Activated CD8-positive, alpha-beta memory T cell treated with anti-CD3 and anti-CD28 coated beads, Interleukin-2, amount 50 U/mL, for 1 hour (primary cell): Measurements from ENCODE around the gene CTNND2.
"Not testable (repeated sequence)": the region's sequence is repeated elsewhere in the genome, so short reads cannot be mapped to it uniquely, and the experiment has no call there.

Experiments used
- DNase-seq: peaks from one replicate; pipeline ENCODE4 v3.0.0-alpha.2; 2020; ENCODE audit errors: extremely low read depth

CTNND2 gene

DNA sequence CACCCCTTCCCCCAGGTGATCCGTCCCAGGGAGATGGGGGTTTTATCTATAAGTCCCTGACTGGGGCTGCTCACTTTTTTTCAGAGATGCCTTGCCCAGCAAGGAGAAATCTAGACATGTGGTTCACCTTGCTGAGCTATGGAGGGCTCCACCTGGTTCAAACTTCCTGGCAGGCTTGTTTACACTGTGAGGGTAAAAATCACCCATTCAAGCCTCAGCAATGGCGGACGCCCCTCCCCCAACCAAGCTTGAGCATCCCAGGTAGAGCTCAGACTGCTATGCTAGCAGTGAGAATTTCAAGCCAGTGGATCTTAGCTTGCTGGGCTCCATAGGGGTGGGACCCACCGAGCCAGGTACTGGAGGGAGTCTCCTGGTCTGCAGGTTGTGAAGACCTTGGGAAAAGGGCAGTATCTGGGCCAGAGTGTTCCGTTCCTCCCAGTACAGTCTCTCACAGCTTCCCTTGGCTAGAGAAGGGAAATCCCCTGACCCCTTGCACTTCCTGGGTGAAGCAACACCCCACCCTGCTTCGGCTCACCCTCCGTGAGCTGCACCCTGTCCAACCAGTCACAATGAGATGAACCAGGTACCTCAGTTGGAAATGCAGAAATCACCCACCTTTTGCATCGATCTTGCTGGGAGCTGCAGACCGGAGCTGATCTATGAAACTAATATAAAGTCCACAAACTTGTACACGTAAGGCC is 231.7 kb downstream of the CTNND2 start:
- DNase-seq = no peak

DNA sequence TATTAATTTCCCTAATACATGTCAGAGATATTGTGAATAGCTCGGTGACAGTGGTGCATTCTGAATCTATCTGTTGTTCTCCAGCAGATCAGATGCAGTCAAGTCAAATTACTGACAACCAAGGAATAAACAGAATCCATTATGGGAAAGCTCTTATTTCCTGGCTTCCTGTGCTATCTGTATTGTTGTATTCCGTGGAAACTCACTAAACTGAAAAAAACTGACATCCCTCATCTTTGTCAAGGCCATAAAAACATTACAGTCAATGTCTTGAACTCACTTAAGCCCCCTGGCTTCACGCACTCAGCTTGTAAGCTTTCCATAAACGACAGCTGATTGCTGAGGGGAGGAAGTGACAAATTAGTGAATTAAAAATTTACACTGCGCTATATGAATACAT is 245.9 kb downstream of the CTNND2 start:
- no peak for DNase-seq

DNA sequence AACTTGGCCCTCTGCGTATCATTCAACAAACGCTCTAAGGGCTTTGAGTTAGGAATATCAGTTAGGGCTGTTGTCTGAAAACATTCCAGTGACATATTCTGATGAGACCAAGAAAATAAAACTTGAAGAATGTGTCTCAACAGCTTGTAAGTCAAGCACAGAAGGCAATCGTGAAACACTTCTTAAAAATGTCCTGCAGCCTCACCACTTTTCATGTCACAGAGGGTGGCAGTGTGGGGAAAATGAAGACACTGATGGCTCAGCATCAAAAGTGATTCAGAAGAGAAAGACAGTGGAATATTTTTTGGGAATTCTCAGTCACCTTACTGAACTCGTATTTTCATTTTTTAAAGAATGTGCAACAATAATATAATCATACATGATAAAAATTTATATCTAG is 247.3 kb downstream of the CTNND2 start:
- no peak for DNase-seq

DNA sequence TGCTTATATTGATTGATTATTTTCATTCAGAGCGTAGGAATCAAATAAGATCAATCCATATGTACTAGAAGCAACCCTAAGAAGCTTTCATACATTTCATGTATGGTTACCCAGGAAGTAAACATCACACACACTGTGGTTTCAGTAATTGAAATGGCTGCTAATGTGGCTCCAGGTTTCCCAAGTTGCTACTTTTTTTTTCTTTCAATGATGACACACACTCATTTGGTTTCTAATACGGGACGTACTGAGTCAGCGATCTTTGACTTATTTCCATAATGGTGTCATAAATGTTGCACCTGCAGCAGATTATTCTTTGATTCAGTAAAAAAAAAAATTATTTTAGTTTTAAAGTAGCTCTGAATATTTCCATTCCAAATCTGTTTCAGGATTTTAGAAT is 248.6 kb downstream of the CTNND2 start:
- DNase-seq = no peak

DNA sequence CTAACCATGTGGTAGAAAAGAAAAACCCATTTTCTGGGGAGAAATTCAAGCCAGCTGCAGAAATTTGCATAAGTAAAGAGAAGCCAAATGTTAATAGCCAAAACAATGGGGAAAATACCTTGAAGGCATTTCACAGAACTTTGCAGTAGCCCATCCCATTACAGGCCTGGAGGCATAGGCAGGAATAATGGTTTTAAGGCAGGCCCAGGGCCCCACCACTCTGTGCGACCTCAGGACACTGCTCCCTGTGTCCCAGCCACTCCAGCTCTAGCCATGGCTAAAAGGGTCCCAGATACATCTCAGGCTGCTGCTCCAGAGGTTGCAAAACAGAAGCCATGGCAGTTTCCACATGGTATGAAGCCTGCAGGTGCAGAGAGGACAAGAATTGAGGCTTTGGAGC is 253.3 kb downstream of the CTNND2 start:
- DNase-seq = no peak

DNA sequence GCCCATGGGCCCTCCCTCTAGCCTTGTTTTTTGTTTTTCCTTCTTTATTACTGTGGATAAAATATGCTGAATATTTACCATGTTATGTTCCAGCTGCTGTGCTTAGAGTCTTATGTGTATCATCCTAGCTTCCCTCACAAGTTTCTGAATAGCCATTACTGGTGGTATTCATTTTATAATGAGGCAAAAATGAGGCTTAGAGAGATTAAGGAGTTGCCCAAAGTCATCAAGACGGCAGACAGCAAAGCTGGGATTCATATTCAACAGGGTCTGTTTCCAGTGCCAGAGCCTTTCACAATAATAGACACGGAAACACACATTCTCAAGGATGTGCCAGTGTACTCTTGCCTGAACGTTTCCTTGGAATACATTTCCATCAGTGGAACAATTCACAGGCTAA is 258.1 kb downstream of the CTNND2 start:
- DNase-seq = no peak

DNA sequence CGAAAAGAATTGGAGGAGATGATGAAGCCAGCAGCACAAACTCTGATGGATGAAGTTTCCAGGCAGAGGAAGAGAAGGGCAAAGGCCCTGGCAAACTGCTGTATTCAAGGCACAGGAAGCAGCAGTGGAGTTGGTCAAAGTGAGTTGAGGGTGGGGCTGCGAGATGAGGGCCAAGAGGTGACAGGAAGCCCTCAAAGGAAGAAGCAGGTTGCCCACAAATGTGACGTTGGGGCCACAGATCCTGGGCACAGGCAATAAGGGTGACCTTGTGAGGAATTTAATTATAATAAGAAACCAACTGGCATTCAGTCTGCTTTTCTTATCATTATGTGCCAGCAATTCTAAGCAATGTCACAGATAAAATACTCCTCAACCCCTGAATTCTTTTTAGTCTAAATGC is 261.8 kb downstream of the CTNND2 start:
- DNase-seq = no peak

DNA sequence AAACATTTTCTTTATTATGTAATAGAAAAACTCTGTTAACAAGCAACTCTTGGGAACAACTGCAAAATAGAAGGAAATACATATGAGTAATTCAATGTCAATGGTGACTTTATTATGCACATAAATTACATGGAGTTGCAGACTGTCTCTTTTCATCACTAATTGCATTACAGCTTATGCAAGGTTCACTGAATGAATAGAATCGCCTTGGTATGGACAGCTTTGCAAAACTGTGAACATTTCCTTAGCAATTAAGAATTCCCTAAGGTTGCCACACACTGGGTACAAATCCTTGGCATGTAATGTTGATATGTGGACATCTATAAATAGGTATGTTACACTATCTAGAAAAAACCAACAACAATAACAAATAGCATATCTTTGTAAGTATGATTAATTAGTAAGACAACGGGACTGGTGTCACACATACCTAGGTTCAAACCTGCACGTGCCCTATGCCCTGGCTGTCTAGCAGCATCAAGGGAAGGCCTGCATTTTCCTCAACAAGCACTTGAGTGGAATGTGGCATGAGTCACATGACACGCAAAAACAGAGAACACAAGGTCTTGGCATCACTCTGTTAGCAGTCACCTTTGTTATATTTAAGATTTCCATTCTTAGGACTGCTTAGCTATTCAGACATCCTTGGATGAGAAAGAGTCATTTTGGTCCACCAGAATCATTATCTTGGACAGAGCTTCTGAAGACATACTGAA is 263.9 kb downstream of the CTNND2 start:
- no peak for DNase-seq

DNA sequence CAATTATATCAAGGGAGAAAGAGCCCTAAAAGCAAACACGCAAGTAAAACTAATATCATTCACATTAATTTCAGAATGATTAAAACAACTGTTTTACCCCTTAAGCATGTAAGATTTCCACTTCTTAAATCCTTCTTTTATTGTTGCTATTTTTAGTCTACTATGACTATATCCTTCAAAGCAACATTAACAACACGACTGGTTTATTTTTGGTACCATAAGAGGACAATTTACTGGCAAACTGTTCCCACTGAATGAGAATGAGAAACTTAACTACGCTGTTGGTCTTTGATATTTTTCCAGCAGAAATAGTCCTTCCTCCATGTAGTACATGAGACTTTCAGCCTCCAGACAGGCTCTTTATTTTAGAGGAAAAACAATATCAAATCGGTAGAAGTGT is 281.5 kb downstream of the CTNND2 start:
- DNase-seq = no peak

DNA sequence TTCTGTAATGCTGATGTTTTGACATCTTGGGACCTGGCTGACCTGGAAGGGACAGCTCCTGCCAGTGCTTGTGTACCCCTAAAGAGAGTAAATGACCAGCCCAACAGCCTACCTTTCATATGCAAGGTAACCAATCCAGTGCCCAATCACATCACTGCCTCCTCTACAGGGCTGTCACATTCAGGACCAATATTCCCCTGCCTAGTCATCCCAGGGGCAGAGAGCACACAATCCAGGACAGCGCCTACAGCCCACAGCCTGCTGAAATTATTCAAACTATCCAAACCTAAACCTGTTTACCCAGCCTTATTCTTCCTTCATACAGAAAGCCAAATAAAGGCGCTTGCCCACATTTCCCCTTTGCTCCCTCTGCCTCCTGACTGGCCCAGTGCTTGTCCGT is 284.1 kb downstream of the CTNND2 start:
- no peak for DNase-seq

DNA sequence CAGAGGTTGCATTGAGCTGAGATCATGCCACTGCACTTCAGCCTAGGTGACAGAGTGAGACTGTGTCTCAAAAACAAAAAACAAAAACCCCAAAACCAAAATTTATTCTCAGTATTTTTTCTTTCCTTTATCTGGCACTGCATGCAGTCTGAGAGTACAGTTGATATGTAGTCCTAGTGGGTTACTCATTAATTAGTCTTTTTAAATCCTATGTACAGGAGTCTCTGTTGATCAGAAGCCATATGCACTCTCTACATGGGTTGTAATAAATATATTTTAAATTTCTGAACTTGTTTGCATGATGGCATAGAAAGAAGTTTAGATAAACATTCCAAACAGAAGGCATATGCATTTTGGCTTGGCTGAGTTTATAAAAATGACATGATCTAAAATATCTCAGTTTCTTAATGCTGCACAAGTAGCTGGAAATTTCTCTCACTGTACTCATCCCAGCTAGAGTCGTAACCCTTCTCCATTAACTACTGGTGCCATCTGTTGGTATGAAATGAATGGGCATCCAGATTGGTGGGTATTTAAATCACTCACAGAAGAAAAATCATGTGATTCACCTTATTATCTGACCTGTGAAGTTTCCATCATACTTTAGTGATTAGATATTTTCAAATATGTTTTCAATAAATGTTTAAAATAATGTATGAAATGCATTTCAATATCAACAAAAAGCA is 284.8 kb downstream of the CTNND2 start:
- no peak for DNase-seq

DNA sequence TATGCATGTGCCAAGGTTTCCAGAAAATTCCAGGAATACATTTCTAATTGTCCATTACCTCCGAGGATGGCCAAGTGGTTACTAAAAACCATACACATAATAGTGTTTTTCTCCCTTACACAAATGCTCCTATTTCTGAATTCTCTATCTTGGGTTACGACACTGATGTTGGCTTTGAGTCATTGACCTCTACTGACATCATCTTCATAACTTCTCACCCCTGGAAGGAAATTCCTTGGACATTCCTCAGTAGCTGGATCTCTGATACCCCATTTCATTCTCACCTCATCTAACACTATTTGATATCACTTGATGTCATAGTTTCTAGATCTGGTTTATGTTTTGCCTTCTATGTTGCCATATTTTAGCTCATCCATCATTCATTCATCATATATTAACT is 287.2 kb downstream of the CTNND2 start:
- DNase-seq = no peak

DNA sequence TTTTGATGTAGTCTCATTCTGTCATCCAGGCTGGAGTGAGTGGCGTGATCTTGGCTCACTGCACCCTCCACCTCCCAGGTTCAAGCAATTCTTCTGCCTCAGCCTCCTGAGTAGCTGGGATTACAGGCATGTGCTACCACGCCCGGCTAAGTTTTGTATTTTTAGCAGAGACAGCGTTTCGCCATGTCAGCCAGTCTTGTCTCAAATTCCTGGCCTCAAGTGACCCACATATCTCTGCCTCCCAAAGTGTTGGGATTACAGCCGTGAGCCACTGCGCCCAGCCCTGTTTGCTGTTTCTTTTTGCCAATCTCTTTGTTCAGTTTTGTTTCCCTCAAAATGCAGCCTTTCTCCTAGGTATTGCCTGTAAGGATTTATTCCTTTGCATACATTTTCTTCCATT is 287.6 kb downstream of the CTNND2 start:
- DNase-seq = not testable (repeated sequence)

DNA sequence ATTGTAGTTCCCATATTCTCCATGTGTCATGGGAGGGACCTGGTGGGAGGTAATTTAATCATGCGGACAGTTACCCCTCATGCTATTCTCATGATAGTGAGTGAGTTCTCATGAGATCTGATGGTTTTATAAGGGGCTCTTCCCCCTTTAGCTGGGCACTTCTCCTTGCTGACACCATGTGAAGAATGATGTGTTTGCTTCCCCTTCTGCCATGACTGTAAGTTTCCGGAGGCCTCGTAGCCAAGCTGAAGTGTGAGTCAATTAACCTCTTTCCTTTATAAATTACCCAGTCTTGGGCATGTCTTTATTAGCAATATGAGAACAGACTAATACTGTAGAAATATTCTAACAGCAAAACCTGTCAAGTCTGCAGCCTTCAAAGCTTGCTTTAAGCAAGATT is 293.2 kb downstream of the CTNND2 start:
- DNase-seq = no peak

DNA sequence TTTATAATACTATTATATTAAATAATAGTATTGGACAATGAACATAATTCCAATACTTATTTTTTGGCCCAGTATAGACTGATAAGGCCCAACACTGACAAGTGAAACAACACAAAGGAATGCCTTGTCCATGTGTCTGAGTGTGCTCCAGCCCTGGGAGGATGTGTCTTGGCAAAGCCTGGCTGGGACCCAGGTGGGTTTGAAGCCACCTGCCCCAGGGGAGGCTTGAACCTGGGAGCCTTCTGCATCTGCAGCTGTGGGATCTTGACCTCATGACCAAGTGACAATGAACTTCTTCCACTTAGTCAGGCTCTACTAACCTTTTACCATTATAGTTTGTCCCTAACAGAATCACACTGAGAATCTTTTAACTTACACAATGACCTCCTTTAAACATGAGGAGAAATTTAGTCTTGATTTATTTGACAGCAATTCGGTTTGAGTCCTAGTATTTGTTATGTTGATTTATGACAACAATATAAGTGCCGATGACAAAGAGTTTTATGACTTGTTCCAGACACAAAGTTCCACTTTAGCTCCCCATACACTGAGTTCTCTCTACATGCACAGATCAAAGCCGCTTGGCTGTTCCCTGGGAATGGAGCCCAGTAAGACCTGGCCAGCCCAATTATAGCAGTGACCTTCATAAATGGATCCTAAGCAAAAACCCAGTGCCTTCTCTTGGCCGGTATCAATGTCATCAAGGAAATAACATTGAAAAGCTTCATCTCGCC is 294.5 kb downstream of the CTNND2 start:
- DNase-seq = no peak

DNA sequence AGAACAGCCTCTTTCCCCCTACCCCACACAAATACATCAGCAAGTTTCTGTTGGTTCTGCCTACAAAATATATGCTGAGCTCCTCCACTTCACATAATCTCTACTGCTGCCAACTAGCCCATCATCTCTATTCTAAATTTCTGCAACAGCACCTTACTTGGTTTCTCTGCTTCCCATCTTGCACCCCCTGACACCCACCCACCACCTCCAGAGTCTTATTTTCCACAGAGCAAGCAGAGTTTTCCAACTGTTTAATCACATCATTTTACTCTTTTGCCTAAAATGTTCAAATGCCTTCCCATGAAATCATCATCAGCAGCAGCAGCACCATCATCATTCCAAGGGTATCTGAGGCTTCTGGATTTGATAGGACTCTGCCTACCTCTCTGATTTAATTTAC is 295.7 kb downstream of the CTNND2 start:
- no peak for DNase-seq

DNA sequence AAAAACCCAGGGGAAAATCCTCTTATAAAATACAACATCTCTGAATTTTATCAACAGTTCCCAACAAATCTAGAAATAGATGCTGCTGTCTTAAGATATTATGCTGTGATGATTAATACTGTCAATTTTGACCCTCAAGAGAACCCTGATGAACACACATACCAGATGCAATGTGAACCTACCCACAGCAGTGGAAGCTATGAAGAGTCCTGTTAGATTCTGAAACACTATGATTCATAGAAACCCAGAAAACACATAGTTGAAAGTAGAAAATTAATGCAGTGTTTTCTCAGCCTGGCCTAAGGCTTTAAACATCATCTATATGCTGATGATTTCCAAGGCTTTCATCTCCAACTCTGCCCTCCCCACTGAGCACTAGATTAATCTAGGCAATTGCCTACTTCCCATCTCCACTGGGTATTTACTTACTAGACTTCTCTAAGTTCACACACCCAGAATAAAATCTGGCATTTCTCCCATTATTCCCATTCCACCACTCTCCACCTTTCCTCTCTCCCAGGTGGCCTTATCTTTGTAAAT is 296.2 kb downstream of the CTNND2 start:
- no peak for DNase-seq

DNA sequence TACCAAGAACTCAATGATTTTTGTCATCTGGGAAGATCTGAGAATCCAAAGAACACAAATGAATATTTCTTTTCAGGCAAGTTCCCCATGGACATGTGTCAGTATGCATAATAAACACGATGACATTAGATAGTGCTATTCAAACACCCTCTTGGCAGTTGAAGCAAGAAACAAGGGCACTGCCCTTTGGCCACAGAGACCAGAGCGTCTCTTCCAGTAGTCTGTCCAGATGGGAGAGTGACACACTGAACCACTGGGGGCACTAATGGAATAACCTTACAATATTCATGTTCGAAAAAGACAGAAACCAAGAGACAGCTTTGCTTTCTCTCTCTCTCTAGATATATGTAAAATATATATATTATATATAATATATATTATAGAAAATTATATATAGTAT is 301.9 kb downstream of the CTNND2 start:
- DNase-seq = no peak

DNA sequence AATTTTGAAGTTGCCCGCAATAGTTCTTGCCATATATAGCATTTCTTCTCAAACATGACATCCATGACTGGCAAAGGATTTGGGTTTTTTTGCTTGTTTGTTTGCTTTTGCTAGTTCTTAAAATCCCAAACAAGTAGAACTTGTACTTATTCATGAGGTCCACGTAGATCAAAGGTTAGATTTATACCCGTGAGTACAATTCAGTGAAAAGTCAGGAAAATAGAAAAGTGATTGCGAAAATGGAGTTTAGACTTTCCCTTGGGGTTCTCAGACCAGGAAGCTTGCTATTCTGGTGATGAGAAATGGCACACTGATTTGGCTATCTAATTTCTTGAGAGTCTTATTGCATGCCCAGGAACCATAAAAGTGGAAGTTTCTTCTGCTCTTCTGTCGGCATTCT is 304.7 kb downstream of the CTNND2 start:
- no peak for DNase-seq

DNA sequence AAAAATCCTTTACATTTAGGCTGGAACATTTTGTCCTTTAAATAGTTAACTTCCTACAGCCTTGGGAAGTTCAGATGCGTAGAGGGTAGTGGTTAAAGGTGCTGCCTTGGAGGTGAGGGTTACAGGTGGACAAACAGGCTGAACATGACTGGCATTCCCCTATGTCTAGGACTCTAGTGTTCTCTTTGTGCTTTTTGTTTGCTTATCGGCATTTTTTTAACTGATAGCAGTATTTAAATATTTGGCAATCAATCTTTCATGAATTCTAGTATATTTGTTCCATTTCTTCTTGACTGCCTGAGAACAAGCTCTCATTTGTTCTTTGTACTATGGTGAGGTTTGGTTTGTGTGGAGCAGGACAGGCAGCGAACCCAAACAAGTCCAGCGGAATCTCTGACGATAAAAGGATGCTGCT is 307.6 kb downstream of the CTNND2 start:
- no peak for DNase-seq

DNA sequence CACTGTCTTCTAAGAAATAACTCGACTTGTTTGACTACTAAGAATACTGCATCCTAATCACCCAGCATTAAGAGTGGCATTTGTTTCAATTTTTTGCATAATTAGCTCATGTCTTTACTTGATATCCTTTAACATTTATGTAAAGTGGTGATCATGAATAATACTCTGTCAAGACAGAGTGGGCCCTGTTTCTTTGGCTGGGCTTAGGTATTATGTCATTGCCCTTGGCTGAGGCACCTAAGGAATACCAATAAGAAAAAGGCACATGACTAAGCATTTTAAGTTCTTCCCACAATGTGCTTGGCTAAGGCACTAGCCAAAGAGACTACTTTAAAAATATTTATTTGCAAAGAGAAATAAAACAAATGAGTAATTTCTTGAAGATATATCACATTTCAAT is 308.1 kb downstream of the CTNND2 start:
- no peak for DNase-seq

DNA sequence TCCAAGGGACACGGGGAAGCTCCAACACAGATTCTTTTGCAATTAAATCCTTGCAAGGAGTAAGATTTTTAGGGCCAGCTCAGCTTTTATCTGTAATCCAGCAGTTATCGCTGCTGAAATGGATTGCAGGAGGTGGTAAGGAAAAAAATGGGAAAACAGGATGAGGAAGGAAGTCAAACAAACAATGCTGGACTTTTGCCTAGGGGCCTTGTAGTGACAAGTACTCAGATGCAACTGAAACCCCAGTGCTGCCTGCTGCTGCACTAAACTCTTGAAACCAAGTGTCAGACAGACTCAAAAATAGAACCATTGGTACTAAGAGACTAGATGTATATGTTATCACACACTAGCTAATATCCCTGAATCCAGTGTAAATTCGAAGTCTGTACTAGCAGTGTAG is 309.2 kb downstream of the CTNND2 start:
- no peak for DNase-seq
